HepG2 (cell line): ENCODE data around the gene COBL. TPM values are rescaled to one million over a fixed set of nuclear protein-coding genes. Genes with fewer than 3 reads are reported as not detected.

Experiments
- ARNT2 ChIP-seq: sonication (generic); formaldehyde crosslinking; IDR thresholded peaks from 2 replicates; pipeline ENCODE4 v1.8.0; 2022; ENCODE audit warnings: mild to moderate bottlenecking, low read depth, missing genetic modification reagents, moderate library complexity
- ATF1 ChIP-seq: IDR thresholded peaks from 2 replicates; pipeline ENCODE4 v1.6.1; 2016; ENCODE audit warnings: mild to moderate bottlenecking, control low read depth
- ATRX ChIP-seq: sonication (generic); formaldehyde crosslinking; IDR thresholded peaks from 2 replicates; pipeline ENCODE4 v1.4.0; 2020; ENCODE audit warnings: missing genetic modification reagents, borderline replicate concordance
- GATA4 ChIP-seq: sonication (generic); IDR thresholded peaks from 2 replicates; pipeline ENCODE4 v1.6.1; 2016; ENCODE audit warnings: antibody characterized with exemption, low read depth, borderline replicate concordance
- KDM4B ChIP-seq: sonication (generic); formaldehyde crosslinking; IDR thresholded peaks from 2 replicates; pipeline ENCODE4 v1.4.0; 2020; ENCODE audit warnings: missing genetic modification reagents
- KLF15 ChIP-seq: sonication (generic); formaldehyde crosslinking; IDR thresholded peaks from 2 replicates; pipeline ENCODE4 v1.8.1; 2023; ENCODE audit warnings: borderline replicate concordance, mild to moderate bottlenecking, inconsistent platforms, missing genetic modification reagents, mixed read lengths
- KLF6 ChIP-seq: IDR thresholded peaks from 2 replicates; pipeline ENCODE4 v1.8.0; 2016; ENCODE audit warnings: missing biosample characterization, missing genetic modification reagents
- MIER3 ChIP-seq: IDR thresholded peaks from 2 replicates; pipeline ENCODE4 v1.6.1; 2016; ENCODE audit warnings: missing compliant biosample characterization, borderline replicate concordance
- NFIC ChIP-seq: IDR thresholded peaks from 2 replicates; pipeline ENCODE4 v1.6.1; 2012; ENCODE audit warnings: mild to moderate bottlenecking, low read length, inconsistent platforms
- NFKBIZ ChIP-seq: IDR thresholded peaks from 2 replicates; pipeline ENCODE4 v1.6.1; 2018; ENCODE audit warnings: missing genetic modification reagents, missing compliant biosample characterization
- RXRA ChIP-seq: sonication (generic); formaldehyde crosslinking; IDR thresholded peaks from 2 replicates; pipeline ENCODE4 v1.5.1; 2020; ENCODE audit warnings: missing genetic modification reagents
- TEAD3 ChIP-seq: optimal IDR thresholded peaks from 2 replicates; pipeline ENCODE3; 2016; ENCODE audit warnings: borderline replicate concordance
- ZBTB42 ChIP-seq: sonication (generic); formaldehyde crosslinking; IDR thresholded peaks from 2 replicates; pipeline ENCODE4 v1.5.0; 2020; ENCODE audit warnings: mild to moderate bottlenecking, missing genetic modification reagents
- ZNF225 ChIP-seq: sonication (generic); formaldehyde crosslinking; IDR thresholded peaks from 2 replicates; pipeline ENCODE4 v1.4.0; 2020; ENCODE audit warnings: mild to moderate bottlenecking, missing genetic modification reagents
- ZNF430 ChIP-seq: sonication (generic); formaldehyde crosslinking; IDR thresholded peaks from 2 replicates; pipeline ENCODE4 v1.9.0; 2021; ENCODE audit warnings: mild to moderate bottlenecking, missing genetic modification reagents
- ZNF598 ChIP-seq: sonication (generic); formaldehyde crosslinking; IDR thresholded peaks from 2 replicates; pipeline ENCODE4 v1.5.1; 2020; ENCODE audit warnings: mild to moderate bottlenecking, missing genetic modification reagents, borderline replicate concordance
- ZNF674 ChIP-seq: sonication (generic); formaldehyde crosslinking; IDR thresholded peaks from 2 replicates; pipeline ENCODE4 v1.5.0; 2020; ENCODE audit warnings: low read depth, mild to moderate bottlenecking, missing genetic modification reagents
- ZNF720 ChIP-seq: sonication (generic); formaldehyde crosslinking; IDR thresholded peaks from 2 replicates; pipeline ENCODE4 v1.4.0; 2020; ENCODE audit warnings: missing genetic modification reagents
- ZNF781 ChIP-seq: sonication (generic); formaldehyde crosslinking; IDR thresholded peaks from 2 replicates; pipeline ENCODE4 v1.5.1; 2020; ENCODE audit warnings: borderline replicate concordance, mild to moderate bottlenecking, missing genetic modification reagents; ENCODE audit errors: not compliant biosample characterization
- ZNF788 ChIP-seq: sonication (generic); formaldehyde crosslinking; IDR thresholded peaks from 2 replicates; pipeline ENCODE4 v1.5.0; 2020; ENCODE audit warnings: mild to moderate bottlenecking, missing genetic modification reagents, borderline replicate concordance
- ZZZ3 ChIP-seq: sonication (generic); formaldehyde crosslinking; IDR thresholded peaks from 2 replicates; pipeline ENCODE4 v1.4.0; 2020; ENCODE audit warnings: missing genetic modification reagents, mild to moderate bottlenecking, borderline replicate concordance
- polyA plus RNA-seq, 8 experiments: library from polyadenylated mRNA; depleted of rRNA in 3 of 8; stranded (reverse) in 7 of 8; unstranded in 1 of 8; fragments of >200 nt; fragmentation: Illumina TruSeq in 4 of 8; extraction: Trizol in 4 of 8; gene quantifications; 2 replicates each; pipeline versions ENCODE4 v1.2.1 to v1.2.3, GENCODE V29; 2011 to 2016; ENCODE audit warnings: low read depth in 4 of 8, missing spikeins in 1 of 8, mixed read lengths in 1 of 8; ENCODE audit not compliant: insufficient read depth in 1 of 8
- total RNA-seq, 5 experiments: library from RNA; depleted of rRNA; stranded (reverse); fragments of >200 nt; fragmentation: Illumina TruSeq; extraction: Trizol; gene quantifications; 2 replicates each; pipeline ENCODE4 v1.2.3, GENCODE V29; 2016; ENCODE audit warnings: low read depth in 1 of 5
- TF ChIP-seq, protein P1 (sequence below): sonication (generic); formaldehyde crosslinking; IDR thresholded peaks from 2 replicates; pipeline ENCODE4 v1.4.0; 2020; ENCODE audit warnings: missing genetic modification reagents, borderline replicate concordance
- TF ChIP-seq, protein P2 (sequence below): IDR thresholded peaks from 2 replicates; pipeline ENCODE4 v1.6.1; 2016; ENCODE audit warnings: missing compliant biosample characterization, missing genetic modification reagents, borderline replicate concordance
- TF ChIP-seq, protein P3 (sequence below): sonication (generic); formaldehyde crosslinking; IDR thresholded peaks from 2 replicates; pipeline ENCODE4 v1.4.0; 2020; ENCODE audit warnings: missing genetic modification reagents, mild to moderate bottlenecking, borderline replicate concordance

The COBL gene
- total and polyA plus RNA-seq, 2 of the 13 experiments (the other 11 are each of a cell fraction or from before 2014, with no cell fraction given) = 3.8 to 4.9 TPM

DNA sequence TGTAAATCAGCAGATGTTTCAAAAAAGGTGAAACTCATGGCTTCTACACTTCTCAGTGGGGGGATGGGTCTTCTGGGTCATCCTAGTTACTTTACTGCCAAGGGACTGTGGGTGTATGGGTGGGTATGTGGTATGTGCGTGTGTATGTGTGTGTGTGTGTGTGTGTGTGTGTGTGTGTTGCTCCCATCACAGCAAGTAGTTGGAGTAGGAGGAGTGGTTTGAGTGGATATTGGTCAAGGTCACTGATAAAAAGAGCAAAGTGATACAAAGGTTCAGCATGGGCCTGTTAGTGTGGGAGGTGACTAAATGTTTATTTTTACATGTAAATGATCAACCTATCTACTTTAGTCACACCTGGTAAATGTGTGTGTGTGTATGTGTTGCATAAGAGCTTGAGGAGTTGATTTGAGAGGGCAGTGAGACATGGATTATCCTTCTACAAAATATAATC is 11.8 kb upstream of the COBL start (continued):
- TF ChIP-seq GATA4 = no peak
- no peak for TF ChIP-seq ATRX (CRISPR knock-in tag)
- TF ChIP-seq ZNF598 (CRISPR knock-in tag) = no peak
- TF ChIP-seq ZNF225 (CRISPR knock-in tag) = no peak
- no peak for TF ChIP-seq ZNF720 (CRISPR knock-in tag)
- TF ChIP-seq ZNF781 (CRISPR knock-in tag) = no peak
- TF ChIP-seq KDM4B = no peak
- no peak for TF ChIP-seq ZNF788
- no peak; the same call in 1 of the 2 replicates for TF ChIP-seq ZBTB42 (CRISPR knock-in tag)
- TF ChIP-seq ZNF430 (CRISPR knock-in tag) = no peak
- TF ChIP-seq, protein P1, sequence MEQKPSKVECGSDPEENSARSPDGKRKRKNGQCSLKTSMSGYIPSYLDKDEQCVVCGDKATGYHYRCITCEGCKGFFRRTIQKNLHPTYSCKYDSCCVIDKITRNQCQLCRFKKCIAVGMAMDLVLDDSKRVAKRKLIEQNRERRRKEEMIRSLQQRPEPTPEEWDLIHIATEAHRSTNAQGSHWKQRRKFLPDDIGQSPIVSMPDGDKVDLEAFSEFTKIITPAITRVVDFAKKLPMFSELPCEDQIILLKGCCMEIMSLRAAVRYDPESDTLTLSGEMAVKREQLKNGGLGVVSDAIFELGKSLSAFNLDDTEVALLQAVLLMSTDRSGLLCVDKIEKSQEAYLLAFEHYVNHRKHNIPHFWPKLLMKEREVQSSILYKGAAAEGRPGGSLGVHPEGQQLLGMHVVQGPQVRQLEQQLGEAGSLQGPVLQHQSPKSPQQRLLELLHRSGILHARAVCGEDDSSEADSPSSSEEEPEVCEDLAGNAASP (CRISPR knock-in tag) = no peak
- 0 out of 2 replicates have a peak, but pooled peaks have one; percentile 50 for TF ChIP-seq MIER3 (CRISPR knock-in tag)
- no peak for TF ChIP-seq ATF1 (CRISPR knock-in tag)
- no peak for TF ChIP-seq ZZZ3 (CRISPR knock-in tag)
- TF ChIP-seq KLF15 = no peak
- TF ChIP-seq NFIC = peak; percentile 34; the same call in 1 of the 2 replicates
- TF ChIP-seq, protein P2, sequence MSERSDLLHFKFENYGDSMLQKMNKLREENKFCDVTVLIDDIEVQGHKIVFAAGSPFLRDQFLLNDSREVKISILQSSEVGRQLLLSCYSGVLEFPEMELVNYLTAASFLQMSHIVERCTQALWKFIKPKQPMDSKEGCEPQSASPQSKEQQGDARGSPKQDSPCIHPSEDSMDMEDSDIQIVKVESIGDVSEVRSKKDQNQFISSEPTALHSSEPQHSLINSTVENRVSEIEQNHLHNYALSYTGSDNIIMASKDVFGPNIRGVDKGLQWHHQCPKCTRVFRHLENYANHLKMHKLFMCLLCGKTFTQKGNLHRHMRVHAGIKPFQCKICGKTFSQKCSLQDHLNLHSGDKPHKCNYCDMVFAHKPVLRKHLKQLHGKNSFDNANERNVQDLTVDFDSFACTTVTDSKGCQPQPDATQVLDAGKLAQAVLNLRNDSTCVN (CRISPR knock-in tag) = no peak
- TF ChIP-seq ARNT2 = no peak
- TF ChIP-seq, protein P3, sequence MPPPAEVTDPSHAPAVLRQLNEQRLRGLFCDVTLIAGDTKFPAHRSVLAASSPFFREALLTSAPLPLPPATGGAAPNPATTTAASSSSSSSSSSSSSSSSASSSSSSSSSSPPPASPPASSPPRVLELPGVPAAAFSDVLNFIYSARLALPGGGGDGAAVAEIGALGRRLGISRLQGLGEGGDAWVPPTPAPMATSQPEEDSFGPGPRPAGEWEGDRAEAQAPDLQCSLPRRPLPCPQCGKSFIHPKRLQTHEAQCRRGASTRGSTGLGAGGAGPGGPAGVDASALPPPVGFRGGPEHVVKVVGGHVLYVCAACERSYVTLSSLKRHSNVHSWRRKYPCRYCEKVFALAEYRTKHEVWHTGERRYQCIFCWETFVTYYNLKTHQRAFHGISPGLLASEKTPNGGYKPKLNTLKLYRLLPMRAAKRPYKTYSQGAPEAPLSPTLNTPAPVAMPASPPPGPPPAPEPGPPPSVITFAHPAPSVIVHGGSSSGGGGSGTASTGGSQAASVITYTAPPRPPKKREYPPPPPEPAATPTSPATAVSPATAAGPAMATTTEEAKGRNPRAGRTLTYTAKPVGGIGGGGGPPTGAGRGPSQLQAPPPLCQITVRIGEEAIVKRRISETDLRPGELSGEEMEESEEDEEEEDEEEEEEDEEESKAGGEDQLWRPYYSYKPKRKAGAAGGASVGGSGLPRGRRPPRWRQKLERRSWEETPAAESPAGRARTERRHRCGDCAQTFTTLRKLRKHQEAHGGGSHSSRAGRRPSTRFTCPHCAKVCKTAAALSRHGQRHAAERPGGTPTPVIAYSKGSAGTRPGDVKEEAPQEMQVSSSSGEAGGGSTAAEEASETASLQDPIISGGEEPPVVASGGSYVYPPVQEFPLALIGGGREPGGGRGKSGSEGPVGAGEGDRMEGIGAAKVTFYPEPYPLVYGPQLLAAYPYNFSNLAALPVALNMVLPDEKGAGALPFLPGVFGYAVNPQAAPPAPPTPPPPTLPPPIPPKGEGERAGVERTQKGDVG (CRISPR knock-in tag) = no peak
- TF ChIP-seq RXRA = no peak
- no peak for TF ChIP-seq KLF6
- no peak for TF ChIP-seq NFKBIZ (CRISPR knock-in tag)
- TF ChIP-seq TEAD3 (CRISPR knock-in tag) = peak; percentile 79
- no peak for TF ChIP-seq ZNF674 (CRISPR knock-in tag)
